ENCODE data around the gene BRMS1L. TPM values are rescaled to one million over a fixed set of nuclear protein-coding genes. Genes with fewer than 3 reads are reported as not detected.

BRMS1L gene
- polyA plus RNA-seq, 5 donors, result 17.3 to 26.2 (median 22.0) TPM

DNA sequence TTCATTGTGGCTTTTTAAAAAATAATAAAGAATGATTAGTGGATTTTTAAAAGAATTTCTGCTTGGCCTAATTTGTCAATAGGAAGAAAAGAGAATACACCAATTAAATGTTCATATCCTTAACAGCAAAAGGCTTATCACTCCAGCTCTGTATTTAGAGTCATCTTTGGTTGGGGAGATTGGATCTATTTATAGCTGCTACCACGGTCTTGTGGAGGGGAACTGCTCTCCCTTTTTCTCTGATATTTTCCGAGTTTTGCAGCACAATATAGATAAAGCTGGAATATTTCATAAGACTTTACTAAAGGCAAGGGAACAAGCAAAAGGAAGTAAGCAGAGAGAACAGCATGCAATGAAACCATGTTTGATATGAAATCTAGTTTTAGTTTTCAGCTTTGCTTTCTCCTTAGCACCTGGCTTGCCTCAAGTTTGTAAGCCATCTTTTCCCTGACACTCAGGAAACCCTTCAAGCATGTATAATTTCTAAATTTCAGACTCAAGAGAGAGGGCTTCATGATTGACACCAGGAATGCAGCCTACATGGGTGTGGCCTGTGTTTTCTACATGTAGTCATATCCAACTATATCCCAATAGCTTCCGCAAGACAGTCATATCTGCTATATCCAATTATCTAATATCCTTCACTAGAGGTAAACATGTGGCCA, 35.2 kb downstream of the BRMS1L start:
- no peak for DNase-seq

DNA sequence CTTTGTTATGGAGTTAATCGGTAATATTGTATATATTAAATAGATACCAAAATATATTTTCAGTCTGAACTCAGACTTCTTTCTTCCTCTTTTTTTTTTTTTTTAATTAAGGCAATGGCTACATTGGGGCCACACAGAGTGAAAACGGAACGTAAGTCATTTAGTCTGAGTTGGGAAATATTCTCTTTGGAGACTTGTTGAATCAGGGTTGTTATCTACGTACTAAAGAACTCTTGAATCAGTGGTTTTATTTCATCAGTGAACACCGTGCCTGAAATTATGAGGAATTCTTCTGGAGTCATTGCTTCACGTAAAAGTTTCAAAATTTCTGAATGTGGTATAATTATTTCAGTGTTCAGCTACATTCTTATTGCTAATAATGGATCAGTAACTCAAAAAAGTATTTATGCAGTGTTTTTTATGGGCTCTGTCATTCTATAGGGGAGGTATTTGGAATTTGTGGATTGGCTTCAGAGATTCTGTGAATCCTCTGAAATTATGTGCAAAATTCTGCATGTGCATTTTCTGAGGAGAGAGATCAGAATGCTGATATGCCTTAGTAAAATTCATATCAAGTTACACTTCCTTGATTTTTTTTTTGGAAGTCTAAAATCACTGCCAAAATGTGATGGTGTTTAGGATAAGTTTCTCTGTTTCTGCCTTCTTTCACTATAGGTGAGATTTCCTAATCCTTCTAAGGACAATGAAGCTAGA, 39.6 kb downstream of the BRMS1L start:
- no peak for DNase-seq

DNA sequence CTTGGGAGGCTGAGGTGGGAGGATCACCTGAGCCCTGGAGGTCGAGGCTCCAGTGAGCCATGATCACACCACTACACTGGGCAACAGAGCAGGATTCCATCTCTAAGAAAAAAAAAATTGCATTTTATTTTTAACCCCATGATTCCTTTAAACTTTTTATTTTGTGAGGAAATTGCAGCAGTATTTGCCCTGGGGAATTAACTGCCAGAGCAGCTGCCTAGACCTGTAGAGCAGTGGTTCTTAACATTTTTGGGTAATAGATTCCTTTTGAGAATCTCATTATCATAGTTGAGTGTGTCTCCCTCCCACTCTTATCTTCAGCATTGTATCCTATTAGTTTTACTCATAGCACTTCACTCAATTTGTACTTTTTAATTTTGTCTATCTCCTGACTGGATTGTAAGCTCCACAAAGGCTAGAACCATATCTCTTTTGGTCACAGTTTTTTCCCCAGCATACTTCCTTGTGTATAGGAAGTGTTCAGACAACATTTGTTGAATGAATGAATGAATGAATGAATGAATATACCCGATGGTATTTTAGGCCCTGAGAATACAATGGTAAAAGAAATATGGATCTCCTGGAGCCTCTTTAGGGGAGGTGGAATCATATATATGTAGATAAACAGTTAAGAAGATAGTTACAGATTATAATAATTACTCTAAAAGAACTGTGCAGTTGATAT, 40.6 kb downstream of the BRMS1L start:
- DNase-seq, result no peak

DNA sequence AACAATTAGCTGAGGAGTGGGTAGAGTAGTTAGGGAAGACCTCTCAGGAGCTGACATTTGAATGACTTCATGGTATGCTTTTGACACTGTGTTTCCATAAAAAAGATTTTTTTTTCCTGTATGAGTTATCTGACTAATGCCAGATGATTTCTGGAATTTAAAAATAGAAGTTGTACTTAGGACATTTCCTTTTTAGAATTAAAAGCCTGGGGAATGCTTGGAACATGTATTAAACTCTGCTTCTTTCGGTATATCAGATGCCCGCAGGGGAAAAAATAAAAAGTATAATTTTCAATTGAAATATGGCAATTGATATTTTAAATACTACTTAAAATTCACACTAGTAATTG, 41.1 kb downstream of the BRMS1L start:
- DNase-seq, result no peak

DNA sequence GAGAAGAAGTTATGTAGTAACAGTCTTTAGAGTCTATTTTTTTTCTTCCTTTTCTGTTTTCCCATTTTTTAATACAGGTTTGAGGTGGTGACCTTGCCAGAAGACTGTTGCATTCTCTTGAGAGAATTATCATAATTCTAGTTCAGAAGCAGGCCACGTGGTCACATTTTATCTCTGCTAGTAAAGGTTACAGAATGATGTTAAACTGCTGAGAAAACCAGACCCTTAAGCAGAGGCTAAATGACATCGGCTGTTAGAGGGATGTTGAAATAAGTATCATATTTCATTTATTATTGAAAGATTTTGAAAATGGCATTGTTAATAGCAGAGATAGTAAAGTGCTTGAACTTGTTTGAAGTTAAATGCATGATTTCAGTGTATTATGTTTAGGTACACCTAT, 49.2 kb downstream of the BRMS1L start:
- no peak for DNase-seq

DNA sequence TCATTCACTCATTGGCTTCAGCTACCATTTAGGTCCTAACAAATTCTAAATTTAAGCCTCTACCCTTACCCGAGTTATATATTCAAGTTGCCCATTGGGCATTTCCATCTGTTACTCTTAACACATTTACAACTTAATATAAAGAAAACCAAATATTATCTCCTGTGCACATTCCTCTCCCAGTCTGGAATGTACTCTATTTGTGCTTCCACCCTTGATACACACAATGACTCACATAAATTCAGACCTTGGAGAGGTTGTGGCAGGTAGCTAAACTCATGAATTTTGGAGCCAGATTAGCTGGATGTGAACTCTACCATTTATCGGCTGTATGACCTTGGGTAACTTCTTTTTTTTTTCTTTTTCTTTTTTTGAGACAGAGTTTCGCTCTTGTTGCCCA, 51.1 kb downstream of the BRMS1L start:
- no peak for DNase-seq

DNA sequence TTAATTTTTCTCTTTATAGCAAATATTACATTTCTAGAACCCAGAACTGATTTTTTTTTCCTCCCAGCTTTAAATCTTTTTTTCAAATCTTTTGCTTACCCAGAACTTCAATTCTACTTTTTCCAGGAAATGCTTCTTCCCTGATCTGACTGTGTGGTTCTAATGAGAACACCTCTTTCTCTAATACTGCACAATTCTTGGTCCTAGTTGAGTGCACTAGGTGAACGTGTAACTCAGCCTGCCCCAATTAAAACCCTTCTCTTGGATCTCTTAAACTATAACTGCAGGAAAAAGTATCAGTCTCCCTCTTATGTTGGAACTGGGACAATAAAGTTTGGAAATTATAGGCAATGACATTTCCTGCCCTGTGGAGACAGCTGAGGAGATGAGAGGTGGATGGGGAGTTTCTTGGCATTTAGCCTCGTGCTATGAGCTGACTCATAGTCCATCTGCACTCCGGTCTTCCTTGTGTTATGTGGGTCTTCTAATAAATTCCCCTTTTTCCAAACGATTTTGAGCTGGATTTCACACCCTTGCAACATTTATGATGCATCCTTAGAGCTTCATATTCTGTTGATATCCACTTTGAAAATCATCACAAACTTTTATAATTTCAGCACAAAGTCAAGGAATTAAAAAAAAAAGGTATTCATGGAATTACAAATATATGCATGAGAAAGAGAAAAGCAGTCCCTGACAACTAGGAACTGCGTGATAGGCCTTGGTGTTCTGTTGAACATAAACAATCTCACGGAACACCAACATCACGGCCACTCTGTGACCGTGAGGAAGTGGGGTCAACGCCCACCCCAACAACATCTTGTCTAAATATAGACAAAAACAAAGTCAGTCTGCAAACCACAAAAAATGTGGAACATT, 52.4 kb downstream of the BRMS1L start:
- peak; percentile 17 to 32 for DNase-seq

DNA sequence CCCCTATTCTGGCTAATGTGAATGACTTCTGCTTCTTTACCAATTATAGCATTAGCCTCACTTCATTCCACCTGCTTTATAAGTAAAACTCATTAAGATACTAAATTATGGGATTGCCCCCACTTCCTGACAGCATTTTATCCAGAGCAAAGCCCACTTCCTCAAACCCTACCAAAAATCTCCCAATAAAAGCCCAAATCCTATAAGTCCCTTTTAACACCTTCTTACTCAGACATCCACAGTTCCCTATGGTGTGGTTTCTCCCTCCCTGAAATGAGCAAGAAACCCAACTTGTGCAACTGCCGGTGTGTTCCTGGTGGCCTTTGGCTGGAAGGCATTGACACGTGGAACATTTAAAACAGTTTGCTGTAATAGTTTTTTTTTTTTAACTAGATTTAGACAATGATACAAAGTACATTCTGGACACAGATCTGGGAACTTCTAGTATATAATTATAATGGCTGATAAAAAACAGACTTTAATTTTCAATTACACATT, 53.1 kb downstream of the BRMS1L start:
- no peak for DNase-seq

DNA sequence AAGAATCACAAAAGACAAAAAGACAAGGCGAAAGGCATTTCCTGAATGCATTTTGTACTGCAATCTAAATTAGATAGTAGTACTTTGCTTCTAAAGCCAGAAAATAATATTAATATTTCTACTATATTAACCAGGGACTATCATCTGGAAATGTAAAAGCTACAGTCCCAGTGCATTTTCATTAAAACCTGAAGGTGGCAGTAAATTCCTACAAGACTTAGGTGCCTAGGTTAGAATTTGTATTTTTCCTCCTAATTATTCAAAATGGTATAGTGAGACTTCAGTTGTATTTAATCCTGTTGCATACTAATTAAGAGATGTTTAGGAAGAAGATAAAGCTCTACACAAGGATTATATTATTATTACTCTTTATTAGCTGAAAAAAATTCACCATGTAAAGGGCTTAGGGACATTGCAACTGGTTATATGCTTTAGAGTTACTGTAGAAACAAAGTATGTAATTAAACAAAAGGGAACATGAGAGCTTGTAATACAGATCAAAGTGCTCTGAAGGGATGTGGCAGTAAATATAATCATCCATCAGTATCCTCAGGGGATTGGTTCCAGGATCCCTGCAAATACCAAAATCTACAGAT, 53.6 kb downstream of the BRMS1L start:
- no peak for DNase-seq

DNA sequence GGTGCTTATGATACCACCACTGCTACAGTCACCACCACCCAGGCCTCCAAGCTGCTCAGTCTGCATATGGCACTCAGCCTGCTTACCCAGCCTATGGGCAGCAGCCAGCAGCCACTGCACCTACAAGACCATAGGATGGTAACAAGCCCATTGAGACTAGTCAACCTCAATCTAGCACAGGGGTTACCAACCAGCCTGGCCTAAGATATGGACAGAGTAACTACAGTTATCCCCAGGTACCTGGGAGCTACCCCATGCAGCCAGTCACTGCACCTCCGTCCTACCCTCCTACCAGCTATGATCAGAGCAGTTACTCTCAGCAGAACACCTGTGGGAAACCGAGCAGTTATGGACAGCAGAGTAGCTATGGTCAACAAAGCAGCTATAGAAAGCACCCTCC, 55.1 kb downstream of the BRMS1L start:
- no peak for DNase-seq

DNA sequence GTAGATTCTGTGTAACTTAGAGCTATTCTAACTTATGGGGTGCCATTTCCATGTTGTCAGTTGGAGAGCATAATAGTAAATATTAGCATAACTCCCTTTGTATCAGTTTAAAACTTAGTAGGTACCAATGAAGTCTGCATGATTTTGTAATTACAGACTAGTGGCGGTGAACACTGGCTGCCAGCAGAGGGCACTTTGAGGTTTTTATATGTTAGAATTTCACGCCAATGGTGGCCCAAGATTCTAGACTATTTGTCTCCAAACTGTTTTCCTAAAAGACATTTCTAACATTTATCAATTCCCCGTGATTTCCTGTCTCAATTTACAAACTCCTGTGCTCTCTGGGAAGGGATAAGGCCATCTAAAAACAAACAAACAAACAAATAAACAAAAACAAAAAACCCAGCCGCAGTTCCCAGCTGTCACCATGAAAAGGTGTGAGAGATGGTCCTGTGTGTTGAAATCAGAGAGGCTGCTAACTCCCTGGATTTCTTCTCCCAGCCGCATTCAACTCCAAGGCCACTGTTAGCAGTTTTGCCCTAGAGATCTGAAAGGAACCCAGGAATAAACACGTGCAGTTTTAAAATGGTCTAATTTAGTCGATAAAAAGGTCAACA, 57.6 kb downstream of the BRMS1L start:
- peak; percentile 18 to 19 for DNase-seq

DNA sequence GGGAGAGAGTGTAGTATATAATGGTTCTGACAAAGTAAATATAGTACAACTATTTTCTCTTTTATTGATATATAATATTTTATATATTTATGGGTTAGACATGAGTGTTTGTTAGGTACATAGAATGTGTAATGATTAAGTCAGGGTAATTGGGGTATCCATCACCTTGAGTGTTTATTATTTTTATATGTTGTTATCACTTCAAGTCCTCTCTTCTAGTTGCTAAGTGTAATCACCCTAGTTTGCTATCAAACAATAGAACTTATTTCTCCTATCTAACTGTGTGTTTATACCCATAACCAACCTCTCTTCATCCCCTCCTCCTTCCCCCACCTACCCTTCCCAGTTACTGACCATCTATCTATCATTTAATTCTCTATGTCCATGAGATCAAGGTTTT, 64.2 kb downstream of the BRMS1L start:
- no peak for DNase-seq

DNA sequence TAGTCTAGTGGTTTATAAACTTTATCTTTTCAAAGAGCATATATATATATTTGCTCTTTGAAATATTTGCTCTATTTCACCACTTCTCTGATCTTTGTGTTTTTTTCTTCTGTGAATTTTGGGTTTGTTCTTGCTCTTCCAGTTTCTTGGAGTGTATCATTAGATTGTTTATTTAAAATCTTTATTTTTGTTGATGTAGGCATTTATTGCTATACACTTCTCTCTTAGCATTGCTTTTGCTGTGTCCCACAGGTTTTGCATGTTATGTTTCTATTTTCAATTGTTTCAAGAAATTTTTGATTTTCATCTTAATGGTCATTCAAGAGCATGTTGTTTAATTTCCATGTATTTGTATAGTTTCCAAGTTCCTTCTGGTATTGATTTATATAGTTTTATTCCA, 69.1 kb downstream of the BRMS1L start:
- no peak for DNase-seq

DNA sequence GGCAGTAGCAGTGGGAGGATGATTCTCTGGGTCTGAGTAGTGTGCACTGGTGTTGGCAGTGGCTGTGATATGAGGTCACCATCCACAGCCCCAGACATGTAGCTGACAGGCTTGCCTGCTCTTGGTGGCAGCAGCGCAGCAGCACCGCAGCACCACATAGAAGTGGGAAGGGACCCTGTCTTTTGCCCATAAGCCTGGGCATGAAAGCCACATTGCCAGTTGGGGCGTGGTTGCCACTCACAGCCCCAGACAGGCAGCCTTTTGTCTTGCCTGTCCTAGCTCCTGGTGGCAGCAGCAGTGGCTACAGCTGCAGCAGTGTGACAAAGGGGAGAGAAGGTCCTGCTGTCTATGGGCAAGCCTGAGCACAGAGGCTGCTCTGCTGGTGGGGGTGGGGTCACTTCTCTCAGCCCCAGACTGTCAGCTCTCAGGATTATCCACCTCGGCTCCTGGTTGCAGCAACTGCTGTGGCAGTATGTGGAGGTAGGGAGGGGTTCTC, 71.5 kb downstream of the BRMS1L start:
- DNase-seq, result no peak

DNA sequence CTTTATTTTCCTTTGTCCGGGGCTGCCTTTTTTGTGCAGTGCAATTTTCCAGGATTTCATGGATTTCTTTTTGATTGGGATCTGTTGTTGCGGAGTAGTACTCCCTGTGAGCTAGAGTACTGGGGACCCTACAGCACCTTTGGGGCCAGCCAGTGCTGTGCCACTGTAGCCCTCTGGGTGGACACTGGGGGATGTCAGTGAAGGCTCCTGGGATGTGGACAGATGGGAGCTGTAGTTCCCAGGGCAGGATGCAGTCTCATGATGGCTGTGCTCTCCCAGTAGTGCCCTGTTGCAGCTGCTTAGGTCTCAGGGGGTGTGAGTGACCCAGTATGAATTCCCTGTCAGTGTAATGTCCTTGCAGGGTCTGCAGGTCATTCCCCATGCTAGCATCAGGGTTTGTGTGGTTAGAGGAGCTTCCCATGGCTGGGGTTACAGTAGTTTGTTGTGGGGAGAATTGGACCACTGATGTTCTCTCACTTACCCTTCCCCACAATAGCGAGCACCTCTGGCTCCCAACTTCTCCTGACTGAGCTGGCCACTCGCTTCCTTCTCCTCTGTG, 72.2 kb downstream of the BRMS1L start:
- DNase-seq, result no peak

DNA sequence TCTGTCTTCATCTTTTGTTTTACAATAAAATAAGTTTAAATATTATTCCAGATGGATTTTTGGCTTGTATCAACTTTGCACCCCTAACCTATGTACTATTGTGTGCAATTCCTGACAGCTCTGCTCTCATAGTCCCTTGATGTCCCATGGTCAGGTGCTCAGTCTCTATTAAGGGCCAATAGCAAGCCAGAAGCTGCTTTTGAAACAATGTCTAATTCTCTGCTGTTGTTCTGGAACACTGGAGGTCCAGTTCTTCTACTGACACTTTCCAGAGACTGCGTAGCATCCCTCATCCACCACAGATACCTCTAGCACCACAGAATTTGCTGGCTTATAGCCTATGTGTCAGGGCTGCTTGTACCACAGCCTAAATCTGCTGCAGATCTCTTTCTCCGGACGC, 74.6 kb downstream of the BRMS1L start:
- DNase-seq, result no peak

DNA sequence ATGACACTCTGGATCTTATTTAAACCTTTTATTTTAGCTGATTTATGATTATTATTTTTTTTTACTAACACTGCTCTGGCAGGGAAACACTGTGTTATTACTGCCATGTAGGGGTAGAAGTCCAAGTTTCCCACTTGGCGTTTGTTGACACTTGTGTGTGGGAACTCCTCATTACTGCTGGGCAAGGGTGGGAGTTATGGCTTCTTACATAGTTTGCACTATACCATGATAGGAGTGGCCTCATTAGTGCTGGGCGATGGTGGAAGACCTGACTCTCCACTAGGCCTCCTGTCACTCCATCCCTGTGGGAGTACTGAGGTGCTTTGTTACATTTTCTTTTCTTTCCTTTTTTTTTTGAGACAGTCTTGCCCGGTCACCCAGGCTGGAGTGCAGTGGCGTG, 83.5 kb downstream of the BRMS1L start:
- no peak for DNase-seq

DNA sequence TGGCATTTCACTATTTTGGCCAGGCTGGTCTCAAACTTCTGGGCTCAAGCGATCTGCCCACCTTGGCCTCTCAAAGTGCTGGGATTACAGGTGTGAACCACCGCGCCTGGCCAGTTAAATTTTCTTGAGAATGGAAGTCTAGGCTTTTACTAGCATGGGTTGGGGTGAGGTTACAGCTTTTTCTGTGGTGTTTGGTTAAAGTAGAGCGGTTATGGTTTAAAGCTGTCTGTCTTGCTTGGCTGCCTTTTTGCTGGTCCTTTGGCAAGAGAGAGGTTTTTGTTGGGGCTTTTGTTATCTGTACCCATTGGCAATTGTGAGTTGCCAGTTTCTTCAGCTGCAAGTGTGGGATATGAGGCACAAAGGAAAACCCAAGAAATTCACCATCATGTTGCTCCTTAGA, 84.1 kb downstream of the BRMS1L start:
- DNase-seq, result no peak

DNA sequence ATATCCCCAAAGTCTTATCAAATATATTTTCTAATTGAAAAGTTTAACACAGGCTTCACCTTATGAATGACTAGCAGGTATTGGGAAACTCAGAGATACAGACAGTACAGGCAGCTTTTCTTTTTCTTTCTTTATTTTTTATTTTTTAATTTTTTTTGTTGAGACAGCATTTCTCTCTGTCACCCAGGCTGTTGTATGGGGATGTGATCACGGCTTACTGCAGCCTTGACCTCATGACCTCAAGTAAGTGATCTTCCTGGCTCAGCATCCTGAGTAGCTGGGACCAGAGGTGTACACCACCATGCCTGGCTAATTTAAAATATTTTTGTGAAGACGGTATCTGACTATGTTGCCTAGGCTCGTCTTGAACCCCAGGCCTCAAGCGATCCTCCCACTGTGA, 85.0 kb downstream of the BRMS1L start:
- DNase-seq, result no peak

DNA sequence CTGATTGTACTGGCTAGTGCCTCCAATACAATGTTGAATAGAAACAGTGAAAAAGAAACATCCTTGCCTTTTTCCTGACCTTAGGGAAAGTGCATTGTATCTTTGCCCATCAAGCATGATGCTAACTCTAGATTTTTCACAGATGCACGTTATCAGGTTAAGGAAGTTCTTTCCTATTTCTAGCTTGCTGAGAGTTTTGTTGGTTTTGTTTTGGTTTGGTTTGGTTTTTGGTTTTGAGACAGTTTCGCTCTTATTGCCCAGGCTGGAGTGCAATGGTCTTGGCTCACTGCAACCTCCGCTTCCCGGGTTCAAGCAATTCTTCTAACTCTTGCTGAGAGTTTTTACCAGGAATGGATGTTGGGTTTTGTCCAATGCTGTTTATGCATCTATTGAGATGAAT, 89.0 kb downstream of the BRMS1L start:
- no peak for DNase-seq

DNA sequence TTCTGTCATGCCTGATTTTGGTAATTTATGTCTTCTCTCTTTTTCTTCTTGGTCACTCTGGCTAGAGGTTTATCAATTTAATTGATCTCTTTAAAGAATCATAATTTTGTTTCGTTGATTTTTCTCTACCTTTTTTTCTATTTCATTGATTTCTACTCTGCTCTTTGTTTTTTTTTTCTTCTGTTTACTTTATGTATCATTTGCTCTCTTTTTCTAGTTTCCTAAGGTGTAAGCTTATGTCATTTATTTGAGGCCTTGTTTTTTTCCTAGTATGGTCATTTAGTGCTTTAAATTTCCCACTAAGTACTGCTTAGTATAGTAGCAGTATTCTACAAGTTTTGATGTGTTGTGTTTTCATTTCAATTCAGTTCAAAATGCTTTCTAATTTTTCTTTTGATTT, 89.6 kb downstream of the BRMS1L start:
- no peak for DNase-seq

Data from right lung (tissue), 5 donors.